C1 segment of cervical spinal cord (tissue), 14 donors: ENCODE results near the gene CELF4.
"Not testable (repeated sequence)": the region's sequence is repeated elsewhere in the genome, so short reads cannot be mapped to it uniquely, and the experiment has no call there.

Experiments
- DNase-seq, 14 donors: peaks; one replicate each; lab custom pipeline; 2025; lab: John Stamatoyannopoulos, UW

CELF4 gene

GRCh38 chr18:37473195-37473840 is 92.3 kb downstream of the CELF4 start:
- DNase-seq: no peak

GRCh38 chr18:37471637-37472036 is 94.0 kb downstream of the CELF4 start:
- DNase-seq: no peak

GRCh38 chr18:37470986-37471385 is 94.6 kb downstream of the CELF4 start:
- no peak for DNase-seq

GRCh38 chr18:37467002-37467662 is 98.5 kb downstream of the CELF4 start:
- DNase-seq: no peak

GRCh38 chr18:37465958-37466357 is 99.6 kb downstream of the CELF4 start:
- peak in 1 of 14 donors; percentile 38 for DNase-seq

GRCh38 chr18:37464257-37464656 is 101.3 kb downstream of the CELF4 start:
- DNase-seq: no peak

GRCh38 chr18:37461329-37461728 is 104.3 kb downstream of the CELF4 start:
- DNase-seq: not testable (repeated sequence)

GRCh38 chr18:37460604-37461003 is 105.0 kb downstream of the CELF4 start:
- DNase-seq: no peak

- DNase-seq: no peak
These were observed 106.9 kb downstream of the CELF4 start for GRCh38 chr18:37458697-37459096.

GRCh38 chr18:37457753-37458152 is 107.8 kb downstream of the CELF4 start:
- DNase-seq: no peak

- no peak for DNase-seq
These were observed 108.3 kb downstream of the CELF4 start for GRCh38 chr18:37457341-37457740.

- no peak for DNase-seq
These were observed 108.7 kb downstream of the CELF4 start for GRCh38 chr18:37456873-37457272.

GRCh38 chr18:37456395-37456794 is 109.2 kb downstream of the CELF4 start:
- no peak for DNase-seq

GRCh38 chr18:37453752-37454151 is 111.8 kb downstream of the CELF4 start:
- DNase-seq: no peak

- no peak for DNase-seq
These were observed 112.8 kb downstream of the CELF4 start for GRCh38 chr18:37452682-37453385.

GRCh38 chr18:37452015-37452414 is 113.6 kb downstream of the CELF4 start:
- no peak for DNase-seq

GRCh38 chr18:37451239-37451825 is 114.3 kb downstream of the CELF4 start:
- no peak for DNase-seq

GRCh38 chr18:37450434-37451132 is 115.0 kb downstream of the CELF4 start:
- no peak for DNase-seq

- DNase-seq: no peak
These were observed 116.0 kb downstream of the CELF4 start for GRCh38 chr18:37449618-37450017.

- DNase-seq: peak in 1 of 14 donors; percentile 28
These were observed 116.7 kb downstream of the CELF4 start for GRCh38 chr18:37448946-37449345.

- peak in 1 of 14 donors; percentile 45 for DNase-seq
These were observed 117.4 kb downstream of the CELF4 start for GRCh38 chr18:37447962-37448888.
